ELF-1 (cell line): ENCODE results near the gene SLC23A3.

Source experiments
- DNase-seq: peaks from one replicate; pipeline ENCODE4 v3.0.0-alpha.2; 2016; ENCODE audit warnings: low read depth, low spot score

The SLC23A3 gene

DNA sequence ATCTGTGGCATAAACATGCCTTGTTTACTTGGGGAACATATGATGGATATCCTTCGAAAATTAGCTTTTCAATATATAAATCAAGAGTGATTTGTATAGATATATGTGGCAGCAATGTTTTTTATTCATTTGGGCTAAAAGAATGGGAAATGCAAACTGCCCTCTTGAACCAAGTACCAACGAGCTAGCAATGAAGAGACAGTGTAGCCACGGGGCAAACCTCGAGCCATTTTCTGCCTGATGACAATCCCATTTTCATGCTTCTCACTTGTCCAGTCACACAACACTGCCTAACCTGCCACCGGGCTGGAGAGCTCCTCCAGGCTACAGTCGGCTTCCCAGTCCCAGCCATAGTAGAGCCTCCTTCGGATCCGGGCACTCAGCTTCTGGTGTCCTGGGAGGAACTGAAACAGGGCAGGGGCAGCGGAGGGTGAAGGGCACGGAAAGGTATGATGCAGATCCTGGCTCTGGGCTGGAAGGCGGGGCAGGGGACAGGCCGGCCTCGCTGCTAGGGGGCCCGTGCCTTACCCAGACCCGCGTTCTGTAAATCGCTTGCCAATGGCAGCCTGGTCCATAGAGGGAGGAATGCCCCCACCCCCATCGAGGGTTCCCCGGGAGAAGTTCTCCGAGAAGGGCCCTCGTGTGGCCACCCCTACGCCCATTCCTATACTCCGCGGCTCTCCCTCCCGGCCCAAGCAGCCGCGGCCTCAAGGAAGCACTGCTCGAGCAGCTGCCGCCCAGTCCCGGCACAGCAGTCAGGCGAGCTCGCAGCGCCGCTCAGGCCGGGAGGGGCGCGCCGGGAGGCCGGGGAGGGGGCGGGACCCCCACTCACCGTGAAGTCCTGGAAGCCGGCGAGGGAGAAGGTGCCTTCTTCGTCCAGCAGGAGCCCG is 6.3 kb upstream of the SLC23A3 start:
- no peak for DNase-seq

DNA sequence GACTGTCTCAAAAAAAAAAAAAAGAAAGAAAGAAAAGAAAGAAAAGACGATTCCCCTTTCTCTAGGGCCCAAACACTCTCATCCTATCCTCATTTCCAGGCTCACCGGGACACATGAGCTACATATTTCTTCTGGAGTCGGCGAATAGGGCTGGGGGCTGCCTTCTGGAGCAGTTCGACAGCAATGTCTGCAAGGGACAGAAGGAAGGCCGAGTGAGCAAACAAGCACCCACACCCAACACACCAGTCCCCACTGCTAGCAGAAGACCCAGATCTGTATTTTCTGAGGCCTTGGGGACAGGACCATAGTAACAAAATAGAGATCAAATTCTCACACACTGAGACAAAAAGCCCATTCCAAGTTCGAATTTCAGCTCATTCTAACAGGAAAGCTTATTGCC is 5.7 kb upstream of the SLC23A3 start:
- no peak for DNase-seq

DNA sequence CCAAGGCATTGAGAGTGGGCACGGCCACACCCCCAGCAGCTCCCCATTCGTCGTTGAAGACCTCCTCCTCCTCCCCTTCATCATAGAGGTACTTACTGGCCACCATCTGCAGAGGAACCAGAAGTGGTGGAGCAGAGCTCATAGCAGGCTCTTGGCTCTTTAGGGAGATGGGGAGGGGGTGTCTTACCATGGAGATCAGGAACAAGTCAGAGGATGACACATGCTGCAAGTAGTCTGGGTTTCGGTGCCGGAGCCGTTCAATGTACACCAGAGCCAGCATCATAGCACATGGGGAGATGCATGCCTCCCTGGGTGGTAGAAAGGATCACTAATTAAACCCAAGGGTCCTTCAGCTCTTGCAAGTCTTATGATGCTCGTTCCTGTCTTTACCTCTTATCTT is 5.0 kb upstream of the SLC23A3 start:
- DNase-seq: no peak

DNA sequence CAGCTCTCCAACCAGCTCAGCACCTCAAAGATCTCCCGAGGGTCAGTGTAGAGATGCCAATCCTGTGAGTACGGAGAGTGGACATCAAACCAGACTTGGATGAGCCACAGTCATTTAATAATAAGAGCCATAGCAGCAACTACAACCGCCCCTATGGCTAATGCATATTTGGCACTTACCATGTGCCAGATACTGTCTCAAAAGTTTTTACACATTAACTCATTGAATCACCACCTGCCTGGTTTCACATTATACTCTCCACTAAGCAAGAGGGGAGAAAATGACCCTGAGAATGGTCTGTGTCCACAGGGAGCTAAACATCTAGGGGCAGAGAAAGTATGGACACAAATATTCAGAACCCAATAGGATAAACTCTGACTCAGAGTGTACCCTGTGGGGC is 4.3 kb upstream of the SLC23A3 start:
- DNase-seq: no peak

DNA sequence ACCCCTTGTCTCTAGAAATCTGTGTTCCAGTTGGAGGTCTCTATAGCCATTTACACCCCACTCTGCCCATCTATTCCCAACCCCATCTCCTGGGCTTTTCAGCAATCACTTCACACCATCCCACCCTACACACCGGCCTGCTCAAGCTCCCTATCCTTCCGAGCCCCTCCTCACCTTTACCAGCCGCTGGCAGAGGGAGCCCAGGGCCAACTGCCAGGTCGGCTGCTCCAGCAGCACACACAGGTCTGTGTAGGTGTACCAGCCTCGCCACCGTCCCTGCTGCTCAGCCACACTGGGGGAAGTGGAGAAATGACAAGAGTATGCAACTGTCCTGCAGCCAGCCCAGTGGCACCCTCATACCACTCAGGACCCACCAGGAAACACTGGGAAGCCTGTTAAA is 3.3 kb upstream of the SLC23A3 start:
- DNase-seq: no peak

DNA sequence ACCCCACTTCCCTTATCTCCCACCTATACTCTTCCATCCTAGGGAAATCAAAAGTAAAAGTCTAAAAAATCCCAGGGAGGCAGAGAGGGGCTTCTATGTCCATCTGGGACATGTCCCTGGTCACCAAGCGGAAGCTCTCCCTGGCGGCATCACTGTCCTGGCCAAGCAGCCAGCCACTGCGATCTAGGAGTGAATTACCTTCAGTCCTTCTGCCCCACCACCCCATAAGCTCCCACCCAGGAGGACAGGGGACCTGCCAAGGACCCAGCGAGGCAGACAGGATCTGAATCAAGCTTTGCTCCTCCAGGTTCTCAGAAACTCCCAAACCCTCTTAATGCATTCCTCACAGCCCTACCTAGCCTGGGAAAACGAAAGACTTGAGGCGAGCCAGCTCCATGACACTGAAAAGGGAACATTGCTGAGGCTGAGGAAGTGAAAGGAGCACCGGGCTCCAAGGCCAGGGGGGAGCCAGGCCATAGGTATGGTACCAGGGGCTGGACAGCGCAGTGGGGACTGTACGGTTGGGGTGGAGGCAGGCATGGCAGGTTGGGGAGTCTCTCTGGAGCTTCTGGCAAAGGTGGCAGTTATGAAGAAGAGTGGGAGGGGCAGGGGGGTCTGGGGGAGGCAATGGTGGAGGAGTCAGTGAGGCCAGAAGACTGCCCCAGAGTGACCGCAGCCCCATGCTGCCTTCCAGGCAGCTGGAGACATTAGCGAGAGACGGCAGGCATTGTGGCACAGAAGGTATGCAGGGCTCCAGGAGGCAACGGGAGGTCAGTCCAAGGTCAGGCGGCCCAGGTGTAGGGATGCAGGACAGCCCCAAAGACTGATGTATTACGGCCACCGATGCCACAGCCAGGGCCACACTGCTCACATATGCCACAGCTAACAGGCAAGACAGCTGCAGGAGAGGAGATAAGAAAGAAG is 2.7 kb upstream of the SLC23A3 start:
- no peak for DNase-seq

DNA sequence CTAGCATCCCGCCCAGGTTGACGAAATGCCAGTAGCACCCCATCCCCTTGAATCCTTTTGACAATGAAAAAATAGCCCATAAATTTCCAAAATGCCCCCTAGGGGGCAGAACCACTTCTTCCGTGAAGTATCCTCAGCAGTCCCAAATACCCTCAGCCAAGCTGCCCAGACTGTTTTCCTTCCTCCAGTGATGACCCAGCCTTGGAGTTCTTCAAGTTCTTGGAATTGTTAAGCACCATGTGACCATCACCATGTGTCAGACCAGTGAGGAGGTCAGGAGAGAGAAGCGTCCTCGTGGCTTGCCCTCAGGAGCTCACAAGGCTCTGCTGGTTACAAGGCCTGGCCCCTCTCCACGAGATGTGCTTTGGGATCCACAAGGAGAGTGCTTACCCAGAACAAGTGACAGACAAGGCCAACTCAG is 1.4 kb upstream of the SLC23A3 start:
- peak; percentile 82 for DNase-seq

DNA sequence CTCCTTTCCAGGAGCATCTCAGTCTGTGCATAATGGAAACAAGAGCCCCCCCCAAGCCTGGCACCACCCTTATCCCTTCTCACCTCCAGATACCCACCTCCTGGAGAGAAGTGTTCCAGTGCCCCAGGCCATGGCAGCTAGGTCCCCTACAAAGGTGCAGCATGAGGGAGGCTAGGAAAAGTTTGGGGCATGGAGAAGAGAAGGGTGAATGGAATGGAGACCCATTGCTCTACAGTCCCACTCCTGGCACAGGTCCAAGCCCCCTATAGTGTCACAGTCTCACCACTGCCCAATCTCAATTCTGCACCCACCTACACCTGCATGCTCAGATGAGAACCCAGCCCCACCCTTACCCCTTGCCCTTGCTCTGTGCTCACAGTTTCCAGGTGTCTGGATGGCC is 897 bp downstream of the SLC23A3 start:
- no peak for DNase-seq

DNA sequence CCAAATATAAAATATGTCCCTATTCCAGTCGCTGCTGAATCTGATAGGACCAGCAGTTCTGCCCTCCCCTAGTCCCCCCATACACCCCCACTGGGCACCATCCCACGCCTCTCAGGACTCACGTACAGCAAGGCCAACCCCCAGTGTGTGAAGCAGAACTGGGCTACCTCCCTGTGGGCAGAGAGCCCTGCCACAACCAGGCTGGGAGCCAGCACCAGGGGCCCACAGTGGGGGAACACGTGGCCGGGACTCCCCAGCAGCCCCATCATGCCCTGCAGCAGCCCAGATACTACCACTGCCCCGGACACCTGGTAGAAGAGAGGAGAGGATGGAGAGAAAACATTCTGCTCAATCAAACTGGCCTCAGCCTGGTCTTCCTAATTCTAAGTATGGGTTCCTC is 1.3 kb downstream of the SLC23A3 start:
- DNase-seq: no peak

DNA sequence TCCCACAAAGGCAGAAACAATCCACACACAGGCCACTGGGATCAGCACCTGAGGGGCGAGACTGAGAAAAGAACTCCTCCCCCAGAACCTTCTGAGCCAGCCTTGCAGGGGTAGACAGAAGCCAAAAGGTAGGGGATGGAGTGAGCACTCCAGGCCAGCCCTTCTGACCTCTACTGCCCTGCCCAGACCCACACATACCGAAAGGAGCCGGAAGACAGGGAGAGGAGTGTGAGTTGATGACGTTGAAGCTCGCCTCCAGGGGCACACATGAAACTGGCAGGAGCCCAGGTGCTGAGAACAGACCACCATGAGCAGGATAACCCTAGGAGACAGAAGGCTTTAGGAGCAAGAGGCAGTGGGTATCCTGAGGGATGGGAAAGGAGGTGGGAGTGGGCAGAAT is 1.8 kb downstream of the SLC23A3 start:
- no peak for DNase-seq

DNA sequence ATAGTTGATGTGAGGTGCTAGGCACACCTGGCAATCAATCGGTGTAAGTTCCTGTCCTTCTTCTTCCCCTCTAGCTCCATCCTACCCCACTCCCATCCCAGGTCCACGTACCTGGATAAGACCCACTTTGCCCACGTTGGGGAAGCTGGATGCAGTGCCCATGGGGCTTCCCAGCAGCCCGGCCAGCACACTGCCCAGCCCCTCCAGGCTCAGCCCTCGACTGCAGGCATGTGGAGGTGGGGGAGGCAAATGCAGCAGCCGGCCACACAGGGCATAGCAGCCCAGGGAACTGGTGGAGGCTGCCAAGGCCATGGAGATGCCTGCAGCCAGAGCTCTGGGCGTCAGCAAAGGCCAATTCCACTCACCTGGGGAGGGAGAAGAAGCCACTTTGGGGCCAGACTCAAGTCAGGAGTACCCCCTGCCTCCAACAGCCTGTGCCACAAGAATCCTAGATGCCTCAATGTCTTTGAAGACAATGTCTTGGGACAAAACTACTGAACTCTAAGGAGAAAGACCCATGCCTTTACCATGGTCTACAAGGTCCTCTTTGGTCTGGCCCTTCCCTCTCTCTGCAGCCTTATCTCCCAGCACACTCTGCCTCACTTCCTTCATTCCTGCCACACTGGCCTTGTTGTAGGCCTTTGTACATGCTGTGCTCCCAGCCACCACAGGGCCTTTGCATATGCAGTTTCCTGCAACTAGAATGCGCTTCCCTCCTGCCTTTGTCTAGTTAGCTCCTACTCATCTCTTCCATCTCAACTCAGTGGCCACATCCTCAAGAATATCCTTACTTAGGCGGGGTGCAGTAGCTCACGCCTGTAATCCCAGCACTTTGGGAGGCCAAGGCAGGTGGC is 4.5 kb downstream of the SLC23A3 start:
- DNase-seq: no peak

DNA sequence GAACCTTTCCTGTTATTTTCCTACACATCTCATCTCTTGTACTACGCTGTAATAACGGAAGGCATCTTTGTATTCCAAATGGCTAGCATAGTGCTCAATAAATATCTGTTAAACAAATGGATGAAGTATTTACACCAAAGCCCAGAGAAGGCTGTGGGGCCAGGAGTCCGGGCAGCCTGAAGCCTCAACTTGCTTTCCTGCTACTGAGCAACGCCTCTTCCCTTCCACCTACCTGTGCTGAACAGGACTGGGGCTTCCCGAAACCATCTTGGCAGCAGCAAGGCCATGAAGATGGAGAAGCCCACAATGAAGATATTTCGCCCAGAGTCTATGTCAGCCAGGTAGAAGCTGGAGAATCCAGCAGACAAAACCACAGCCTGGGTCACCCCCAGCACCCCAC is 6.7 kb downstream of the SLC23A3 start:
- no peak for DNase-seq

DNA sequence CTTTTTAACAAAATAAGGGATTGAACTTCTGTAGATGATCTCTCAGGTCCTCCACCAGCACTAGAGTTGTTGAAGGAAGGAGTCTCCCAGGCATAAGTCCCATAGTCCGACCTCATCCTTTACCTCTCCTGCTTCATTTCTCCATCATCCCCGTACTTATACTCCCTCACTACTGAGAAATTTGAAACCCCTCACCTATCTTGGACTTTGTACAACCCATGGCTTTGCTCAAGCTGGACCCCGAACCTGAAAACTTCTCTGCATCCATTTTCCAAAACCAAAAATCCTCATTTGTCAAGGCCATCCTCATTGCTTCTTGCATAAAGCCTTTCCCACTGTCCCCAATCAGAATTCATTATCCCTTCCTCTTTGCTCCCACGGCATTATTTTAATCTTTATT is 8.7 kb downstream of the SLC23A3 start:
- no peak for DNase-seq

DNA sequence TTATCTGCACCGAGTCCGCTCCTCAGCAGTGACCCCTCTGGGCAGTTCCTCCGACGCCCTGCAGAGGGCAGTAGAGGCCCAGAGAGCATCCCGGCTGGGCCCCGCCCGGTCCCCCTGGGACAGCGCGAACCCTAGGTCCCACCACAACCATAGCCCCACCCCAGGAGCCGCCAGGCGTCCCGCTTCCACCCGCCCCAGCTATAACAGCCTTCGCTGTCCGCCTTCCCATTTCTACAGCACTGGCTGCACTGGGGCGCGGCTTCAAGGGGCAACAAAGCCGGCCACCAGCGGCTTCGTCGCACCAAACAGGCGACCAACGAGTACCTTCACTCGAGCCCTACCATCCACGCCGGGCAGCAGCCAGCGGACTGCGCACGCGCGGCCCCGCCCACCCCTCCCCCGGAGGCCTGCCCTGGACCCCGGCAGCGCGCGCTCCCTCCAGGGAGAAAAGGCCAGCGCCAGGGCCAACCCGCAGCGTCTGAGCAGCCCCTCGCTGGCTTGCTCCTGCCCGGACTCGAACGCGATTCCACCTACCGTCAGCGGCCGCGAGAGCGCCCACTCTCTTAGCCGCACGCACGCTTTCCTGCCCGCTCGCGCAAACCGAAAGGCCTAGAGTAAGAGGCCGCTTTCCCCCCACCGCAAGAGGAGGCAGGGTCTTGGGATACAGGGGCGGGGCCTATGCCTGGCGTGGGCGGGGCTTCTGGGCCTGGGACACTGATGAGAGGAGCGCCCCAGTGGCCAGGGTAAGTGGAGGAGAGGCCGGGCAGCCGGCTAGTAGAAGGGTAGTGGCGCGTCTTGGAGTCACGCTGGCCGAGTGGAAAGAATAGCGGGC is 9.4 kb downstream of the SLC23A3 start, which contains the start of gene NHEJ1:
TSS of gene NHEJ1 (minus strand) at position 630 of the 832 bp plus-strand sequence. CDS start 2,453 bp downstream, outside the sequence.
- peak; percentile 96 for DNase-seq

DNA sequence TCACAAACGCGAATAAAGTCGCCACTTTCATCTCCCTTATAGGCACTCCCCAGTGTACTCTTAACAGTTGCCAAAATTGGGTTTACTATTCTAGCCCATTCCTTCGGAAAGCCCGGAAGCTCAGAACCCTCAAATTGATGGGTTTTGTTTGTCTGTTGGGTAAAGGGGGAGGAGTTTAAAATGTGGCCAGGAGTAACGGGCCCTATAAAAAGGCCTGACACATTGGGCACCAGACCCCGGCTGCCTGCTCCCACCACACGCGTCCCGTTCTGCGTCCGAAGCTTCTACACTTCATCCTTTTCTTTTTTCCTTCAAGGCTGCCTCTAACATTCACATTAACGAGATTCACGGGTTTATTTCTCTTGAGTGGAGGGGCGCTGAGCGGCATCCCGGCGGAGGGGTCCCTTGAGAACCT is 10.1 kb downstream of the SLC23A3 start:
- DNase-seq: no peak

DNA sequence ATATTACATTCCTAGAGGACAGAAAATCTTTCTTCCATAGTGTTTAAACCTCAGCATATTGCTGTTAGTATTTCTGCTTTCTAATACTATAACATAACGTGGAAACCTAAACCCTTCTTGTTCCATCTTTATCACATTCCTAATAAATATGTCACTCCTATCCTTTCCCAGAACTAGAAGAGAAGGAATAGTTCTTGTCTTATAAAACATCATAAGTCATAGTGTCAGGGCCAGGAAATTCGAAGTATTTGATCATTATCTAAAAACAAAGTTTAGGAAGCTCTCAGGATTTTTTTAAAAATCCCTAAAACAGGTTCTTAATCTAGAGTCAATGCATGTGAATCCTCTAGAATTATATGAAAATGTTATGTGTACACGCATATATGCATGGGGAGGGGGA is 11.2 kb downstream of the SLC23A3 start:
- DNase-seq: no peak

DNA sequence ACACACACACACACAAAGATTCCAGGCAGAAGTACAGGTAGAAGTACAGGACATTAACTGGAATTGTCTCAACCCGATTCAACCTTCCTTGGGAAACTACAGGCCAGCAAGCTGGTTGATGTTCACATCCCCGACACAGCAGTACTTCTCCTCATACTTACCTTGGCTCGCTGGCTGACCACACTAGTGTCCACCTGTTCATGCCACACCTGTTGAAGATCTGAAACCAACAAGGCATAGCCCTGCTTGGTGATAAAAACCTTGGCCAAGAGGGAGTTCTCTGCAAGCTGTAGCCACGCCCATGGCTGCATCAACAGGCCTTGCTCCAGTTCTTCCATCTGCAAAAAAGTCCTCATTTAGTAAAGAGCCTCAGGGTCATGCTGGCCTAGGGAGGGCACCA is 11.8 kb downstream of the SLC23A3 start:
- no peak for DNase-seq

DNA sequence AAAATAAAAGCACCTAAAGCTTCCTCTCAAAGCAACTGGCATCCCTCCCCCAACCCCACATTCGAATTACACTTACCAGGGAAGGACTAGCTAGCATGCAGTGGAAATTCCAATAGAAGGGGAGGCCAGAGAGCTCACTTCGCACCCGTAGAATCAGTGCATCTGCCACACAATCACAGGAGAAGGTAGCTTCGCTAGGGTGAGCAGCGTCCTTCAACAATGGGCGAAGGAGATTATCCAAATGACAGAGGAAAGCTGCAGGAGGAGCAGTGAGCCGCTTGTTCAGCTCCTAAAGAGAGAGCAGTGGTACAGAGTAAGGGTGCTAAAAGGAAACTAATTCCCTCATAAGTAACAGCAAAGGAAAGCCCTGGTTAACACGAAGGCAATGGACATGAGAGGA is 12.4 kb downstream of the SLC23A3 start:
- no peak for DNase-seq

DNA sequence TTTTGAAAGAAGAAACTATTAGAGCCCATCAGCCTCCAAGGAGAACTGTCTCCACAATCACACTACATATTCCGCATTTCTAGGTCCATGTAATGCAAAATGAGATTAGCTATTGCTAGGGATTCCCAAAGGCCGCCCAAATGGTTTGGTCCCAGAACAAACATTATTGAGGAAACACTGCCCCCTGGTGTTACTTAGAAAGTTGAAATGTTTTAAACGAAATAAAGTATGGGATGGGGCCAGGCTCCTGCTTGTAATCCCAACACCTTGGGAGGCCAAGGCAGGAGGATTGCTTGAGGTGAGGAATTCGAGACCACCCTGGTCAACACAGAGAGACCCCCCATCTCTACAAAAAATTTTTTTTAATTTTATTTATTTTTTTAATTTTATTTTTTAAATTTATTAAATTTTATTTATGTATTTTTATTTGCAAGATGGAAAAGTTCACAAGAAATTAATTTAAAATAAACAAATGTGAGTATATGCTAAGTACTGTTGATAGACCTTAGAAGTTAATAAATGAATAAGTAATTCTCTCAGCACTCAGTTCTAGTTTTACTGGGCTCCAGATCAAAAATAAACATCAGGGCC is 14.7 kb downstream of the SLC23A3 start:
- DNase-seq: peak; percentile 63

DNA sequence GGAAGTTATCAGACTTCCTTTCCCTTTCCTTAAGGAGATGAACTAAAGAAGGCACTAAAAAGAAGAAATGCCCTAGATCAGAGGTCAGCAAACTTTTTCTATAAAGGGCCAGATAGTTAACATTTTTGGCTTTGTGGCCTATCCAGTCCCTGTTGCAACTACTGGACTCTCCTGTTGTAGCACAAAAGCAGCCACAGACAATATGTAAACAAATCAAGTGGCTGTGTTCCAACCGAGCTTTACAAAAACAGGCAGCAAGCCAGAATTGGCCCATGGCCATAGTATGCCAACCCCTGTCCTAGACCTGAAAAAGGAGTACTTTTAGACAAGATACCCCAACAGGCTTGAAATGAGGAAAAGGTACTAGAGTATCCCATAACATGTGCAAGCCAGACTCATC is 20.2 kb downstream of the SLC23A3 start:
- DNase-seq: no peak
